B cell (primary cell): ENCODE measurements around the gene VCX3B.

Experiments used
- CTCF ChIP-seq: fragments of 200-600 bp; IDR thresholded peaks from one replicate; pipeline ENCODE4 v1.8.0; 2022; ENCODE audit warnings: antibody characterized with exemption, mild to moderate bottlenecking
- EZH2 ChIP-seq: IDR thresholded peaks from 2 replicates; pipeline ENCODE4 v1.6.1; 2012; ENCODE audit warnings: borderline replicate concordance, low read depth, mild to moderate bottlenecking, moderate library complexity, low read length; ENCODE audit not compliant: insufficient read depth, poor library complexity, severe bottlenecking

- no peak for TF ChIP-seq CTCF
- no peak for TF ChIP-seq EZH2
These were observed 17.3 kb upstream of the VCX3B start for GRCh38 chrX:8447368-8447767.
